GM12878 (cell line): ENCODE results near the gene MRPL55. TPM values are rescaled to one million over a fixed set of nuclear protein-coding genes. Genes with fewer than 3 reads are reported as not detected.

ENCODE experiments used
- ATAC-seq: fragments of 200-7000 bp; cut with Tn5 transposase; 3 replicates; pipeline ENCODE4 v1.9.1; 2020; ENCODE audit warnings: mild to moderate bottlenecking, moderate library complexity
- BruUV-seq: library from RNA; stranded (reverse); fragments of 400-500 nt; replicated peaks from 2 replicates; lab custom pipeline; 2021; lab: Mats Ljungman, UMichigan
- CTCF ChIA-PET: fragments of 300-600 bp; sonication (Branson Sonifier 250); formaldehyde crosslinking; extraction: SDS; loops from one replicate; lab custom pipeline; 2021; ENCODE audit warnings: inconsistent platforms; lab: Yijun Ruan, JAX
- POLR2A ChIA-PET: fragments of 350-600 bp; formaldehyde crosslinking; extraction: SDS; loops from one replicate; lab custom pipeline; 2021; ENCODE audit warnings: inconsistent platforms; lab: Charles Lee
- RAD21 ChIA-PET: fragments of 300-600 bp; sonication (Branson Sonifier 250); formaldehyde crosslinking; loops from one replicate; lab custom pipeline; 2023; ENCODE audit warnings: antibody characterized with exemption; ENCODE audit not compliant: unreplicated experiment; lab: Charles Lee
- SMC1A ChIA-PET: fragments of 300-600 bp; sonication (Branson Sonifier 250); formaldehyde crosslinking; loops from one replicate; lab custom pipeline; 2023; ENCODE audit not compliant: unreplicated experiment, uncharacterized antibody; lab: Charles Lee
- DNase-seq: peaks from one replicate; pipeline ENCODE4 v3.0.0-alpha.2; 2011; ENCODE audit warnings: low read depth, low spot score
- FAIRE-seq: peaks from 3 replicates; lab custom pipeline; 2011; peaks lifted over from hg19 to GRCh38; lab: Jason Lieb, UNC
- H2AFZ ChIP-seq: 2 replicates; pipeline ENCODE4 v1.6.0; 2011; ENCODE audit warnings: low read depth, low read length, control low read depth; ENCODE audit not compliant: control insufficient read depth
- H3K27ac ChIP-seq: 2 replicates; pipeline ENCODE4 v1.5.1; 2011; ENCODE audit warnings: control low read depth; ENCODE audit not compliant: control insufficient read depth, insufficient read depth
- H3K27me3 ChIP-seq, 2 experiments: replicated peaks in 1 of 2; 2 replicates each; pipeline versions ENCODE4 v1.6.0 to v1.6.1; 2011; ENCODE audit warnings: low read length in 1 of 2; ENCODE audit not compliant: control insufficient read depth in 2 of 2, insufficient read depth in 2 of 2
- H3K36me3 ChIP-seq, 2 experiments: 2 replicates each; pipeline ENCODE4 v1.5.1; 2011; ENCODE audit warnings: low read length in 1 of 2; ENCODE audit not compliant: control insufficient read depth in 2 of 2, insufficient read depth in 2 of 2
- H3K4me1 ChIP-seq: 2 replicates; pipeline ENCODE4 v1.6.1; 2011; ENCODE audit warnings: mild to moderate bottlenecking, low read length, moderate library complexity, mixed read lengths; ENCODE audit not compliant: control insufficient read depth, insufficient read depth
- H3K4me2 ChIP-seq: 2 replicates; pipeline ENCODE4 v1.6.0; 2011; ENCODE audit warnings: control low read depth; ENCODE audit not compliant: control insufficient read depth, insufficient read depth
- H3K4me3 ChIP-seq: fragments of 200-600 bp; sonication (generic); 2 replicates; pipeline ENCODE4 v1.5.1; 2016
- H3K79me2 ChIP-seq: 2 replicates; pipeline ENCODE4 v1.6.0; 2011; ENCODE audit warnings: low read length; ENCODE audit not compliant: control insufficient read depth, insufficient read depth
- H3K9ac ChIP-seq: 2 replicates; pipeline ENCODE4 v1.8.0; 2011; ENCODE audit warnings: low read length, control low read depth, mixed read lengths; ENCODE audit not compliant: control insufficient read depth, insufficient read depth
- H3K9me3 ChIP-seq: replicated peaks from 3 replicates; pipeline ENCODE4 v1.5.1; 2011; ENCODE audit warnings: mild to moderate bottlenecking, low read length; ENCODE audit not compliant: control insufficient read depth, insufficient read depth
- H4K20me1 ChIP-seq: 2 replicates; pipeline ENCODE4 v1.6.0; 2011; ENCODE audit not compliant: control insufficient read depth, insufficient read depth
- EED ChIP-seq: sonication (generic); IDR thresholded peaks from 2 replicates; pipeline ENCODE4 v1.6.1; 2016; ENCODE audit warnings: antibody characterized with exemption, low read depth
- ESRRA ChIP-seq: IDR thresholded peaks from 2 replicates; pipeline ENCODE4 v1.6.1; 2012; ENCODE audit warnings: mild to moderate bottlenecking, low read length, improper control_type of control experiment
- HCFC1 ChIP-seq: fragments of 150-350 bp; IDR thresholded peaks from 2 replicates; pipeline ENCODE4 v1.6.1; 2014; ENCODE audit warnings: low read length
- IRF4 ChIP-seq: IDR thresholded peaks from 2 replicates; pipeline ENCODE4 v1.6.1; 2011; ENCODE audit warnings: low read depth, low read length
- POLR2A ChIP-seq: IDR thresholded peaks from 2 replicates; pipeline ENCODE4 v1.6.1; 2011; ENCODE audit warnings: low read depth, mild to moderate bottlenecking, low read length
- SIN3A ChIP-seq: IDR thresholded peaks from 2 replicates; pipeline ENCODE4 v1.6.1; 2012; ENCODE audit warnings: low read depth, low read length, improper control_type of control experiment
- TCF12 ChIP-seq: IDR thresholded peaks from 2 replicates; pipeline ENCODE4 v1.6.1; 2011; ENCODE audit warnings: low read depth, mild to moderate bottlenecking, low read length
- ZNF207 ChIP-seq: fragments of 450-650 bp; IDR thresholded peaks from 2 replicates; pipeline ENCODE4 v1.6.1; 2014; ENCODE audit warnings: antibody characterized with exemption, mild to moderate bottlenecking, borderline replicate concordance
- WGBS: methylation state at CpG from one replicate; pipeline ENCODE4 v1.1.6; 2016; ENCODE audit warnings: low lambda C conversion rate; ENCODE audit not compliant: insufficient replicate concordance, insufficient coverage; ENCODE audit errors: missing lambda C conversion rate; 5-methylcytosine and 5-hydroxymethylcytosine counted together
- in situ Hi-C: fragments of 300-500 bp; cut with MboI; formaldehyde crosslinking; loops from 9 replicates; pipeline ENCODE4 v1.14.3; 2018; ENCODE audit warnings: mixed read lengths
- intact Hi-C: fragments of 100-400 bp; cut with micrococcal nuclease; formaldehyde crosslinking; loops from one replicate; pipeline ENCODE4 v1.14.2; 2022; ENCODE audit not compliant: unreplicated experiment
- polyA plus RNA-seq, 11 experiments: library from polyadenylated mRNA; depleted of rRNA in 4 of 11; unstranded in 6 of 11; stranded (reverse) in 5 of 11; fragments of >200 nt; fragmentation: Nextera tagmentation in 4 of 11; fragmentation: Illumina TruSeq in 1 of 11; extraction: Ambion mirVana in 4 of 11; extraction: Trizol in 1 of 11; gene quantifications; 1 replicate in 1 of 11; 2 replicates in 10 of 11; pipeline versions ENCODE4 v1.2.1 to v1.2.3, GENCODE V29; 2011 to 2016; ENCODE audit warnings: inconsistent platforms in 2 of 11, missing spikeins in 2 of 11, low read depth in 1 of 11
- total RNA-seq, 4 experiments: library from RNA; depleted of rRNA in 3 of 4; stranded (reverse); fragments of >200 nt in 3 of 4; fragmentation: Illumina TruSeq in 1 of 4; extraction: Trizol in 1 of 4; gene quantifications; 2 replicates each; pipeline versions ENCODE4 v1.2.1 to v1.2.3, GENCODE V29; 2013 to 2021

The MRPL55 gene
- total and polyA plus RNA-seq, 10 of the 15 experiments (the other 5 are each of a cell fraction or from before 2014, with no cell fraction given), result 15.1 to 143 (median 55.8) TPM

GRCh38 chr1:228142155-228142691 lies 33.1 kb upstream of the MRPL55 start:
- intact Hi-C loops, result no loop called here
- CTCF ChIA-PET, result interaction anchor here (0.8 to 2.4 kb wide), 2 partner anchors 12 to 23 kb away, joined by 3 to 18 read pairs; partner anchors contain the start of gene IBA57
- FAIRE-seq (no peak), DNase-seq (no peak), ATAC-seq (no peak)
- Histone ChIP-seq H3K9ac (peak overlapping the region; percentile 95), H3K36me3 (peaks cover 4 to 8% of the 10 kb centered on the region in 2 experiments; a peak in 3 of 4 replicates), H3K4me2 (peak overlapping the region; percentile 86), H3K79me2 (peaks cover 56% of the 10 kb centered on the region), H2AFZ (no peak overlapping the region), H3K4me1 (peaks cover 17% of the 10 kb centered on the region), H3K27me3 (no peaks in the 10 kb centered on the region), H3K27ac (peak overlapping the region; percentile 96; the same call in 1 of the 2 replicates), H3K9me3 (no peaks in the 10 kb centered on the region), H3K4me3 (peak overlapping the region; percentile 85), H4K20me1 (peaks cover 6% of the 10 kb centered on the region; the same call in 1 of the 2 replicates)
- 0 out of 2 replicates have a peak, but pooled peaks have one; percentile 17 for TF ChIP-seq TCF12
- TF ChIP-seq IRF4, result no peak
- RAD21 ChIA-PET, result no interaction called here
- no TSS peak for BruUV-seq
- POLR2A ChIA-PET, result interaction anchor here (0.5 to 5.6 kb wide), 2 partner anchors 24 to 189 kb away, joined by 3 to 43 read pairs; partner anchors contain the start of gene IBA57
- in situ Hi-C loops, result no loop called here
- WGBS, result 71% methylated on average over 16 of the region's 16 CpGs
- SMC1A ChIA-PET, result interaction anchor here (1.0 kb wide), 1 partner anchor 334 kb away, joined by 3 read pairs; no protein-coding TSS in a partner anchor

- Histone ChIP-seq H3K9ac (peak overlapping the region; percentile 95), H3K4me2 (peak overlapping the region; percentile 86), H3K27ac (peak overlapping the region; percentile 96), H3K4me1 (peaks cover 17% of the 10 kb centered on the region), H3K4me3 (peak overlapping the region; percentile 85), H3K9me3 (no peaks in the 10 kb centered on the region), H3K36me3 (peaks cover 4 to 8% of the 10 kb centered on the region in 2 experiments; a peak in 3 of 4 replicates), H4K20me1 (peaks cover 6% of the 10 kb centered on the region; the same call in 1 of the 2 replicates), H2AFZ (no peak overlapping the region), H3K79me2 (peaks cover 53% of the 10 kb centered on the region), H3K27me3 (no peaks in the 10 kb centered on the region)
- no peak for DNase-seq
- CTCF ChIA-PET, result interaction anchor here (2.4 kb wide), 1 partner anchor 24 kb away, joined by 18 read pairs; the partner anchor contains the start of gene IBA57
- SMC1A ChIA-PET, result no interaction called here
- in situ Hi-C loops, result no loop called here
- BruUV-seq, result no TSS peak
- no peak for TF ChIP-seq ESRRA
- 0 out of 2 replicates have a peak, but pooled peaks have one; percentile 40 for TF ChIP-seq SIN3A
- 0 out of 2 replicates have a peak, but pooled peaks have one; percentile 15 for TF ChIP-seq EED
- no peak for TF ChIP-seq ZNF207
- peak; percentile 42; the same call in 1 of the 2 replicates for TF ChIP-seq POLR2A
- TF ChIP-seq HCFC1, result 0 out of 2 replicates have a peak, but pooled peaks have one; percentile 26
- RAD21 ChIA-PET, result interaction anchor here (1.2 kb wide), 1 partner anchor 25 kb away, joined by 5 read pairs; no protein-coding TSS in a partner anchor
- FAIRE-seq, result no peak
- peak; percentile 8; the same call in 2 of the 3 replicates for ATAC-seq
- intact Hi-C loops, result loop anchor here (2.0 kb wide), 2 partner anchors 33 to 59 kb away; partner anchors contain the start of genes ARF1 and MRPL55
- POLR2A ChIA-PET, result interaction anchor here (0.5 to 5.6 kb wide), 4 partner anchors 20 to 190 kb away, joined by 3 to 43 read pairs (median 3); partner anchors contain the start of gene IBA57
- 31% methylated on average over 27 of the region's 27 CpGs for WGBS
These were observed 32.3 kb upstream of the MRPL55 start for GRCh38 chr1:228141226-228142044.
